Cardiac fibroblast (primary cell): ENCODE data around the gene MAGI2.
A peak's percentile ranks its signal among the peaks of the same experiment; 100 is the strongest.

Source experiments
- DNase-seq, 2 donors: peaks; one replicate each; pipeline versions ENCODE4 v3.0.0 to v3.0.0-alpha.2; 2010; ENCODE audit warnings: low read depth in 2 of 2
- H3K4me3 ChIP-seq, 2 donors: replicated peaks in 1 of 2; 1 replicate in 1 of 2; 2 replicates in 1 of 2; pipeline ENCODE4 v1.5.1; 2011; ENCODE audit warnings: low read depth in 2 of 2, low read length in 2 of 2, mild to moderate bottlenecking in 2 of 2, moderate library complexity in 1 of 2
- CTCF ChIP-seq: IDR thresholded peaks from one replicate; pipeline ENCODE4 v1.5.1; 2011; ENCODE audit warnings: low read depth, mild to moderate bottlenecking, low read length, inconsistent platforms

Gene MAGI2

GRCh38 chr7:78020874-78021249 is 1432.6 kb downstream of the MAGI2 start:
- no peak for DNase-seq
- no peak overlapping the region for H3K4me3 ChIP-seq
- no peak for TF ChIP-seq CTCF

GRCh38 chr7:78020136-78020873 is 1433.2 kb downstream of the MAGI2 start:
- peak overlapping the region; percentile 49 to 55 for H3K4me3 ChIP-seq
- peak; percentile 89 to 91 for DNase-seq
- TF ChIP-seq CTCF, result peak; percentile 54

- TF ChIP-seq CTCF, result peak; percentile 14
- H3K4me3 ChIP-seq, result peak overlapping the region; percentile 49 to 55
- DNase-seq, result peak; percentile 75 to 91
Observed at GRCh38 chr7:78019447-78020135, 1433.9 kb downstream of the MAGI2 start.

- DNase-seq, result peak; percentile 65 to 68
- peak overlapping the region; percentile 41 for H3K4me3 ChIP-seq
- TF ChIP-seq CTCF, result peak; percentile 30
Observed at GRCh38 chr7:78018641-78019446, 1434.6 kb downstream of the MAGI2 start.

GRCh38 chr7:78017591-78018100 is 1435.8 kb downstream of the MAGI2 start:
- DNase-seq, result no peak
- TF ChIP-seq CTCF, result no peak
- H3K4me3 ChIP-seq, result no peak overlapping the region

GRCh38 chr7:78015574-78016260 is 1437.8 kb downstream of the MAGI2 start:
- TF ChIP-seq CTCF, result no peak
- peak in 1 of 2 donors; percentile 56 for DNase-seq
- no peak overlapping the region for H3K4me3 ChIP-seq
